ENCODE results near the gene ZFP36L1. TPM values are rescaled to one million over a fixed set of nuclear protein-coding genes. Genes with fewer than 3 reads are reported as not detected.

Gene ZFP36L1
- total and polyA plus RNA-seq, 9 of the 15 experiments (the other 6 are each of a cell fraction or from before 2014, with no cell fraction given) = 1.3 to 26.6 (median 3.7) TPM

GRCh38 chr14:68762953-68763764, 29.7 kb downstream of the ZFP36L1 start (continued):
- TF ChIP-seq ETV1 (tag; conservative IDR thresholded peaks at IDR 0.05; ENCODE audit: low read depth) (peak; percentile 40; the same call in 1 of the 2 replicates), MTF1 (CRISPR knock-in tag; IDR thresholded peaks at IDR 0.05; ENCODE audit: borderline replicate concordance) (no peak), GATA2 (CRISPR knock-in tag; IDR thresholded peaks at IDR 0.05) (peak; percentile 89), POLR2A (conservative IDR thresholded peaks at IDR 0.05) (no peak), GABPB1 (CRISPR knock-in tag; IDR thresholded peaks at IDR 0.05) (0 out of 2 replicates have a peak, but pooled peaks have one; percentile 23), NR3C1 (CRISPR knock-in tag; IDR thresholded peaks at IDR 0.05) (no peak), PCBP2 (IDR thresholded peaks at IDR 0.05; ENCODE audit: low read depth, low read length, poor library complexity, severe bottlenecking) (no peak), ZBTB7A (IDR thresholded peaks at IDR 0.05; ENCODE audit: borderline replicate concordance, control insufficient read depth, low read depth, low read length) (peak; percentile 55; the same call in 1 of the 2 replicates), ZNF239 (CRISPR knock-in tag; IDR thresholded peaks at IDR 0.05) (no peak), TBP (optimal IDR thresholded peaks at IDR 0.05; ENCODE audit: low read depth, low read length) (peak; percentile 51), ZNF280A (IDR thresholded peaks at IDR 0.05; ENCODE audit: low read depth, partially characterized antibody) (no peak), HMGN3 (IDR thresholded peaks at IDR 0.05; ENCODE audit: borderline replicate concordance, extremely low read depth, insufficient read length, low read depth, low read length) (peak; percentile 51), ZNF395 (CRISPR knock-in tag; IDR thresholded peaks at IDR 0.05) (peak; percentile 60; the same call in 1 of the 2 replicates), HCFC1 (IDR thresholded peaks at IDR 0.05; ENCODE audit: low read depth, low read length) (no peak), ZNF444 (CRISPR knock-in tag; IDR thresholded peaks at IDR 0.05) (no peak), ZBED1 (IDR thresholded peaks at IDR 0.05) (no peak)
- TF ChIP-seq, protein P1, sequence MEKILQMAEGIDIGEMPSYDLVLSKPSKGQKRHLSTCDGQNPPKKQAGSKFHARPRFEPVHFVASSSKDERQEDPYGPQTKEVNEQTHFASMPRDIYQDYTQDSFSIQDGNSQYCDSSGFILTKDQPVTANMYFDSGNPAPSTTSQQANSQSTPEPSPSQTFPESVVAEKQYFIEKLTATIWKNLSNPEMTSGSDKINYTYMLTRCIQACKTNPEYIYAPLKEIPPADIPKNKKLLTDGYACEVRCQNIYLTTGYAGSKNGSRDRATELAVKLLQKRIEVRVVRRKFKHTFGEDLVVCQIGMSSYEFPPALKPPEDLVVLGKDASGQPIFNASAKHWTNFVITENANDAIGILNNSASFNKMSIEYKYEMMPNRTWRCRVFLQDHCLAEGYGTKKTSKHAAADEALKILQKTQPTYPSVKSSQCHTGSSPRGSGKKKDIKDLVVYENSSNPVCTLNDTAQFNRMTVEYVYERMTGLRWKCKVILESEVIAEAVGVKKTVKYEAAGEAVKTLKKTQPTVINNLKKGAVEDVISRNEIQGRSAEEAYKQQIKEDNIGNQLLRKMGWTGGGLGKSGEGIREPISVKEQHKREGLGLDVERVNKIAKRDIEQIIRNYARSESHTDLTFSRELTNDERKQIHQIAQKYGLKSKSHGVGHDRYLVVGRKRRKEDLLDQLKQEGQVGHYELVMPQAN (IDR thresholded peaks at IDR 0.05; ENCODE audit: borderline replicate concordance) = no peak
- TF ChIP-seq, protein P2, sequence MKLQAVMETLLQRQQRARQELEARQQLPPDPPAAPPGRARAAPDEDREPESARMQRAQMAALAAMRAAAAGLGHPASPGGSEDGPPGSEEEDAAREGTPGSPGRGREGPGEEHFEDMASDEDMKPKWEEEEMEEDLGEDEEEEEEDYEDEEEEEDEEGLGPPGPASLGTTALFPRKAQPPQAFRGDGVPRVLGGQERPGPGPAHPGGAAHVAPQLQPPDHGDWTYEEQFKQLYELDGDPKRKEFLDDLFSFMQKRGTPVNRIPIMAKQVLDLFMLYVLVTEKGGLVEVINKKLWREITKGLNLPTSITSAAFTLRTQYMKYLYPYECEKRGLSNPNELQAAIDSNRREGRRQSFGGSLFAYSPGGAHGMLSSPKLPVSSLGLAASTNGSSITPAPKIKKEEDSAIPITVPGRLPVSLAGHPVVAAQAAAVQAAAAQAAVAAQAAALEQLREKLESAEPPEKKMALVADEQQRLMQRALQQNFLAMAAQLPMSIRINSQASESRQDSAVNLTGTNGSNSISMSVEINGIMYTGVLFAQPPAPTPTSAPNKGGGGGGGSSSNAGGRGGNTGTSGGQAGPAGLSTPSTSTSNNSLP (IDR thresholded peaks at IDR 0.05; ENCODE audit: borderline replicate concordance, low read depth, low read length) = no peak
